ENCODE results near the gene PLOD1. TPM values are rescaled to one million over a fixed set of nuclear protein-coding genes. Genes with fewer than 3 reads are reported as not detected.

The PLOD1 gene
- total and polyA plus RNA-seq, 2 experiments from 2014 or later = 22.4 to 62.9 TPM

- H4K20me1 ChIP-seq (replicated peaks; ENCODE audit: insufficient read depth) = no peaks in the 10 kb centered on the region
- no peak for DNase-seq (ENCODE audit: low spot score)
- no peaks in the 10 kb centered on the region for H3K9me2 ChIP-seq (ENCODE audit: insufficient read depth)
- Mint-ChIP-seq H3K4me1 (peaks cover 23% of the 10 kb centered on the region), H3K36me3 (ENCODE audit: low read depth) (peaks cover 17% of the 10 kb centered on the region; the same call in 2 of the 3 replicates), H3K27me3 (ENCODE audit: insufficient read depth, low read depth, poor library complexity) (peaks cover 21% of the 10 kb centered on the region), H3K9me3 (no peaks in the 10 kb centered on the region), H3K27ac (no peak overlapping the region), H3K4me3 (no peak overlapping the region)
- no peak overlapping the region for H3K4me2 ChIP-seq
- H3K27ac ChIP-seq (ENCODE audit: low read depth) = no peak overlapping the region
- no peak for TF ChIP-seq NANOG (IDR thresholded peaks at IDR 0.05; ENCODE audit: borderline replicate concordance)
- TF ChIP-seq JUNB (IDR thresholded peaks at IDR 0.05; ENCODE audit: unreplicated experiment) = no peak
- TF ChIP-seq CREB1 (CRISPR knock-in tag; IDR thresholded peaks at IDR 0.05; ENCODE audit: low read depth) = no peak
- no peak for TF ChIP-seq STAT1 (IDR thresholded peaks at IDR 0.05; ENCODE audit: unreplicated experiment)
- TF ChIP-seq ETS1 (IDR thresholded peaks at IDR 0.05) = no peak
- no peak for TF ChIP-seq CTCF (conservative IDR thresholded peaks at IDR 0.05; ENCODE audit: low read depth in 2 of 2)
- TF ChIP-seq ZNF114 (CRISPR knock-in tag; IDR thresholded peaks at IDR 0.05) = no peak
- TF ChIP-seq REST (IDR thresholded peaks at IDR 0.05; ENCODE audit: unreplicated experiment) = no peak
- no peak for TF ChIP-seq EZH2phosphoT487 (IDR thresholded peaks at IDR 0.05; ENCODE audit: unreplicated experiment)
- TF ChIP-seq ZNF331 (CRISPR knock-in tag; IDR thresholded peaks at IDR 0.05; ENCODE audit: low read depth) = no peak
- no peaks in the 10 kb centered on the region for H3K36me3 ChIP-seq (ENCODE audit: insufficient read depth)
- peaks cover 13% of the 10 kb centered on the region for H3K4me1 ChIP-seq (ENCODE audit: insufficient read depth)
- no peak overlapping the region for H3K4me3 ChIP-seq
- H2AFZ ChIP-seq = no peak overlapping the region
- H3K27me3 ChIP-seq (ENCODE audit: insufficient read depth) = no peaks in the 10 kb centered on the region
- 0 out of 2 replicates have a peak, but pooled peaks cover 4% of the 10 kb centered on the region for H3F3A ChIP-seq (replicated peaks; ENCODE audit: low read depth)
- H3K79me2 ChIP-seq (replicated peaks; ENCODE audit: insufficient read depth) = no peaks in the 10 kb centered on the region
- no peak for ATAC-seq
Measured at GRCh38 chr1:11942280-11942679, 7.8 kb downstream of the PLOD1 start.
